ENCODE results near the gene PSMC6.
"Not testable (repeated sequence)": the region's sequence is repeated elsewhere in the genome, so short reads cannot be mapped to it uniquely, and the experiment has no call there.

PSMC6 gene

GRCh38 chr14:52723514-52724359, 16.7 kb downstream of the PSMC6 start:
- no peak for DNase-seq

- DNase-seq: no peak
Observed at GRCh38 chr14:52724360-52724644, 17.3 kb downstream of the PSMC6 start.

DNA sequence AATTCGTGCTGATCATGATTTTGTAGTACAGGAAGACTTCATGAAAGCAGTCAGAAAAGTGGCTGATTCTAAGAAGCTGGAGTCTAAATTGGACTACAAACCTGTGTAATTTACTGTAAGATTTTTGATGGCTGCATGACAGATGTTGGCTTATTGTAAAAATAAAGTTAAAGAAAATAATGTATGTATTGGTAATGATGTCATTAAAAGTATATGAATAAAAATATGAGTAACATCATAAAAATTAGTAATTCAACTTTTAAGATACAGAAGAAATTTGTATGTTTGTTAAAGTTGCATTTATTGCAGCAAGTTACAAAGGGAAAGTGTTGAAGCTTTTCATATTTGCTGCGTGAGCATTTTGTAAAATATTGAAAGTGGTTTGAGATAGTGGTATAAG, 20.5 kb downstream of the PSMC6 start:
- DNase-seq: not testable (repeated sequence)

- not testable (repeated sequence) for DNase-seq
Observed at GRCh38 chr14:52729035-52729434, 22.0 kb downstream of the PSMC6 start.

DNA sequence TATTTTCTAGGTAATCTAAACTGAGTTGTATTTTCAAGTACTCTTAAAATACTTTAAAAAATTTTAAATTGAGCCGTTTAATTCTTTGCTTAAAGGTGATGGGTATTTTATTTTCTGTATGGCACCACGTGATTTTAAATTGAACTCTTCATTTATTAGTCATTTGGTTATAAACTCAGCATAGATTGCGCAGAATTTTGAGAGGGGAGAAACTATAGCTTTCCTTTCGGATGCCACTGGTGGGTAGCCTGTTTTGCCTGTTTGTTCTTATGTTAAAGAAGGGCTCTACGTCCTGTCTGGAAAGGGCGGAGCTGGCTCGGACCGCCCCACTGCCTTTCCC, 22.6 kb downstream of the PSMC6 start:
- no peak for DNase-seq

DNA sequence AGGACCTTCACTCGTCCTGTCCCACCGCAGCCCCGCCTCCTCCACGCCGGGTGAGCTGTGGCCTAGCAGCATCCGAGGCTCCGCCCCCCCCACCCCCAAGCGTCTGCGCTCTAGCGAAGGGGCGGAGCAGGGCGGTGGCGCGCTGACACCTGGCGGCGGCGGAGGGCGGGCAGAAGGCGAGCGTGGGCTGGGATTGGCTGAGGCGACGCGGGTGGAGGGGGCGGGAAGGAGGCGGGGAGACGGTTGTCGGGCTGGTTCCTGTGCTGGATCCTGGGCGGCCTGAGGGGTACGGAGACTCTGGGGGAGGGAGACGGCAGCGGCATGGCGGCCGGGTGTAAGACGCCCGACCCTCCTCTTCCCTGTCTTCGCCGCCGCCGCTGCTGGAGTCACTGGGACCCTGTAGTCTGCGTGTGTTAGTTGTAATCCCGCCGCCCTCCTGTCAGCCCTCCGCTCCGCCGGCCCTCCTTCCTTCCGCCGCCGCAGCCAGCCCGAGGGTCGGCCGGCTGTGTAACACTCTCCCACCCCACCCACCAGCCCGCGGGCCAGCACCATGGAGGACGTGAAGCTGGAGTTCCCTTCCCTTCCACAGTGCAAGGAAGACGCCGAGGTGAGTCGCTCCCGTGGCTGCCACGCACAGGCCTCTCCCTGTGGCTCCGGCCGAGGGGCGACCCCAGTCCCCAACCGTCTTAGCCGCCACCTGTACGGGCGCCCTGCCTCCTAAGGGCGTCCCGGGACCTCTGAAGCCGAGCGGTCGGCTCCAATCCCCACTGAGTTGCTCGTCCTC, 23.1 kb downstream of the PSMC6 start, which contains the start of gene STYX:
STYX (plus strand) TSS at position 242 of the 784 bp plus-strand sequence; CDS start at position 551, 309 bp downstream.
- peak; percentile 98 for DNase-seq

- DNase-seq: no peak
Observed at GRCh38 chr14:52730709-52731111, 23.7 kb downstream of the PSMC6 start.

GRCh38 chr14:52733824-52734223, 26.8 kb downstream of the PSMC6 start:
- no peak for DNase-seq

- no peak for DNase-seq
Observed at GRCh38 chr14:52735921-52736489, 29.0 kb downstream of the PSMC6 start.

DNA sequence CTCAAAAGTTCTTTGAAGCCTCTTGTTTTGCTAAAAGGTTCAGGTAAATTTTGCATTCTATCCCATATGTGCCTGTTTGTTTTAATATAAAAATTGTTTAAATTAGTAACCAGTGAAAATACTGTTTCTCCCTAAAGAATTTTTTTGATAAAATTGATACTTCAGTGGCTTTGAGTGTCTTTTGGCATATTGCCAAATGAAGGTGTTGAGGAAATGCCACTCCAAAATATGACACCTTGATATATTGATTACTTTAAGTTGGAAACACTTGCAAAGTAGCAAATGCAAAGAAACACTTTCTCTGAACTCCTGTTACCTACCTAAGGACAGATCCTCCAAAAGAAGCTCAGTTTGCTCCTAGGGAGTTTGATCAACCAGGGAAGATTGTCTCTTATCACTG, 31.4 kb downstream of the PSMC6 start:
- no peak for DNase-seq

DNA sequence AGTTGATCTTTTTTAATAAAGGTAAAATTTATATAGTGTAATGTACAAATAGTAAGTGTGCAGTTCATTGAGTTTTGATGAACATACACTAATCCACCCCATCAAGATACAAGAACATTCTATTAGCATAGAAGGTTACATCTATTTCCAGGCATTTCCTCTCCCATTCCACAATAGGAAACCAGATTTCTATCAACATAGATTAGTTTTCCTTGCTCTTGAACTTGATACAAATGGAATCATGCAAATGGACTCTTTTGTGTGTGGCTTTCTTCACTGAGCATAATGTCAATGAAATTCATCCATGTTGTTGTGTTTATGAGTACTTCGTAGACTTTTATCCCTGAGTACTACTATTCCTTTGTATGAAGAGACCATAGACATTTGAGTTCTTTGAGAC, 33.8 kb downstream of the PSMC6 start:
- DNase-seq: no peak

DNA sequence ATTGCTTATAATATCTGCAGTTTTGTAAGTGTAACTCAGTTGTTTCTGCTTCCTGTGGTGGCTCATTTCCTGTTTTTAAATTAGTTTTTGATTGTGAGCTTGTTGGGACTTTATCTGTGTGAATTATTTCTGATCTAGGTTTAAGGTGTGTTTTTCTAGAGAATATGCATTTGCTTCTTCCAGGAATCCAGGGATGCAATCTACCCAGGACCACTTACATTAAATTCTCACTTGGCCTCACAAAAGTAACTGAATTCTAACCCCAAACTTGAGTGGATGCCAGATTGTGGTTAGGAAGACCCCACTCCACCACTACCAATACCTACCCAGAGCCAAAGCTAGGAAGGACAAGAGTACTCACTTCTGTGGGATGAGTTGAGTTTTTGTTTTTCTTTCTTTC, 34.9 kb downstream of the PSMC6 start:
- DNase-seq: no peak

- no peak for DNase-seq
Observed at GRCh38 chr14:52748647-52749292, 41.8 kb downstream of the PSMC6 start.

DNA sequence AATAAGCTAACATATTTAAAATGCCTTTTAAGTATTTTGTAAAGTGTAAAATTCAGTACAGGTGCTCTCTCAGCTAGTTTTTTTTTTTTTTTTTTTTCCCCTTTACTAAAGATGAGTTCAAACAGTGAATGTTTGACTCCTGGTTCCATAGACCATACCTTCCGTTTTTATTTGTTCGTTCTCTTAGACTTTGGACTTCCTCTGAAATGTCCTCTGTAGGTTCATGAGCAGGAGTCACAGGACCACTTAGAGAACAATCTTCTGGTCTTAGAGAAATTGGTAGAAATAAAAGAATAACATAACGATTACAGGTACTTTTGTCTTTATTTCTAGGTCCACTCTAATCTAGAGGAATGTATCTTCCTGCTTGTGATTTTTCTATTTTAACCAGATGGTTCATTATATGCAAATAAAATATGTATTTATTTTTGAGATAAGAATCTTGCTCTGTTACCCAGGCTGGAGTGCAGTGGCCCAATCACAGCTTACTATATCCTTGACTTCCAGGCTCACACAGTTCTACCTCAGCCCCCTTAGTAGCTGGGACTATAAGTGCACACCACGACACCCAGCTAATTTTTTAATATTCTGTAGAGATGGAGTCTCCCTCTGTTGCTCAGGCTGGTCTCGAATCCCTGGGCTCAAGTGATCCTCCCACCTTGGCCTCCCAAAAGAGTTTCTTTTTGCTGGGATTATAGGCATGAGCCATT, 48.8 kb downstream of the PSMC6 start:
- no peak for DNase-seq

- no peak for DNase-seq
Observed at GRCh38 chr14:52759145-52759544, 52.1 kb downstream of the PSMC6 start.

- DNase-seq: not testable (repeated sequence)
Observed at GRCh38 chr14:52762923-52763322, 55.9 kb downstream of the PSMC6 start.

GRCh38 chr14:52767058-52767833, 60.2 kb downstream of the PSMC6 start:
- DNase-seq: no peak

- no peak for DNase-seq
Observed at GRCh38 chr14:52769887-52770286, 62.9 kb downstream of the PSMC6 start.

DNA sequence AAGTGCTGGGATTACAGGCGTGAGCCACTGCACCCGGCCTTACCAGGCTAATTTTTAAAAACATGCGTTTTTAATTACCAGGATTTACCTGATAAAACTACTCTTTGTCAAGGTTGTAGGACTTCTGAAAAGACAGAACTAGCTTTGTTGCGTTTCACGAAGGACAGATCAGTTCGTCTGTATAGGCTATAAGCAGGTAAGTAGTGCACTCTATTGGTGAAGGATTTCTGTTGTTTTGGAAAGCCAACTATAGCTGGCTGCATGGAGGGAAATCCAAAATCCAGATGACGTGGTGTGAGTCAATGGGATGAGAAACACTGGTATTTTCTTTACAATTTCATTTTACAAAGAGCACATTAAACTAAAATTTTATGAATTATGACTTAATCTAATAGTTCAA, 69.8 kb downstream of the PSMC6 start:
- DNase-seq: no peak
